NCI-H2227 (cell line): ENCODE measurements around the gene CNTN6.
"Not testable (repeated sequence)": the region's sequence is repeated elsewhere in the genome, so short reads cannot be mapped to it uniquely, and the experiment has no call there.

ENCODE experiments used
- DNase-seq: peaks from one replicate; lab custom pipeline; 2025; ENCODE audit not compliant: unreplicated experiment; lab: John Stamatoyannopoulos, UW

The CNTN6 gene

DNA sequence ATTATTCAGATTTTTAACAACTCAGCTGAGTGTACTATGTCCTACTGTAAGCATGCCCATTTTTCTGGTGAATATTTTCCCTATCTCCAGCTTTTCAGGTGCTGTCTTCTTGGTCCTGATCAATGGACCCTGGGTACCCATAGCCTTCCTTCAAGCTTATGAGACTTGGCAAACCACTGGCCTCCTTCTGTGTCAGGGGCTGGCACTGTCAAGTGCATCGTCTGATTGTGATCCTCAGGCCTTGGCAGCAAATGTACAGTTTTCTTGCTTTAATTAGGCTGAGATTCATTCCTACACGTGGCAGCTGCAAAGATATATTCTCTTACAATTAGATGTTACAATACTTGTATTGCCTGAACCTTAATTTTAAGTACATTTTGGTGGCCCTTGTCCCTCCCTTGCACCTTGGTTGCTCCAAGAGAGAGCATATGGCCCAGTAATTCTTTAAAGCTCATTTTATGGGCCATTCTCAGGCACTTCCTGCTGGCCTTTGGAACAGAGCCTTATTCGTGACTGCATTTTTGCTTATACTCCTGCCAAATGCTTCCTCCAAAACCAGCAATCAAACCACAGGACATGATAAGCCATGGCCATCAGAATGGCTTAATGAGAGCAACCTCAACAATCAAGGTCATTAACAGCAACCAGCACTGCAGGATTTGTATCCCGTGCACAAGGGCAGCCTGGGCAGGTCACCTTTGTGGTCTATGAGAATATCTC is 179.9 kb downstream of the CNTN6 start:
- no peak for DNase-seq

GRCh38 chr3:1275495-1275894 is 182.7 kb downstream of the CNTN6 start:
- DNase-seq = no peak

GRCh38 chr3:1287815-1288214 is 195.0 kb downstream of the CNTN6 start:
- DNase-seq = no peak

GRCh38 chr3:1288805-1289494 is 196.1 kb downstream of the CNTN6 start:
- DNase-seq = no peak

DNA sequence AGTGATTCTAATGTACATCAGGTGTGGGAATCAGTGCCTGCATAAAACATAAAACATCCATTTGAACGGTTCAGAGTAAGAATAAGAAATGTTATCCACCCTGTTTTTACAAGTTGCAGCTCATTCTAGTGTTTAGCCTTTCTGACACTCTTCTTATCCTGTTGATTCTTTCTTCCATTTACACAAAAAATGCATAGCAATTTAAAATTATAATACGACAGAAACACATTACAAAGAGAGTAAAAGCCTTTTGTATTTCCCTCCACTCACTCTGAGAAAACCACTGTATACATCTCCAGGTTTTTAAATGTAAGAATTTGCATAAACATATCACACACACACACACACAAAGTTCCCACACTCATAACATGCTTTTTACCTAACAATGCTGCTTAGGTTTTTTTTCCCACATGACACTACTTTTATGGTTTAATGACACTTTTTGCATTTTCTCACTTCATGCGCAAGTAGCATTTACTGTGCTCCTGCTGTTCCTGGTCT is 199.8 kb downstream of the CNTN6 start:
- no peak for DNase-seq

DNA sequence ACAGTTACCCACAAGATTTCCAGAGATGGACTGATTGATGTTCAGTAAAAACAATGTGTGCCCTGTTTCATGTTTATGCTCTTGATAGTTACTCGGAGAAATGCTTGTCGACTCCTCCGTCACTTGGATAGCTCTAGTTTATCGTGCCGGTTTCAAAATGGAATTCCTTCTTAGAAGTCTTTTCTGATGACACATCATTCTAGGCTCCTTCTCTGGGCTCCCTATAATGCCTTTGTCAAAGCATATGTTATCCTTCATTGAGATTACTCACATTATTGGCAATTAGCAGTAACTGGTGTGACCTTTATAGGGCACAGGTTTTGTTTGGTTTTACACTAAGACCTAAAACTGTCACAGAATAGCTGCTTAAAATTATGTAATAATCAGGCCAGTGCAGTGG is 201.8 kb downstream of the CNTN6 start:
- no peak for DNase-seq

- no peak for DNase-seq
Observed at GRCh38 chr3:1318296-1319005, 225.6 kb downstream of the CNTN6 start.

DNA sequence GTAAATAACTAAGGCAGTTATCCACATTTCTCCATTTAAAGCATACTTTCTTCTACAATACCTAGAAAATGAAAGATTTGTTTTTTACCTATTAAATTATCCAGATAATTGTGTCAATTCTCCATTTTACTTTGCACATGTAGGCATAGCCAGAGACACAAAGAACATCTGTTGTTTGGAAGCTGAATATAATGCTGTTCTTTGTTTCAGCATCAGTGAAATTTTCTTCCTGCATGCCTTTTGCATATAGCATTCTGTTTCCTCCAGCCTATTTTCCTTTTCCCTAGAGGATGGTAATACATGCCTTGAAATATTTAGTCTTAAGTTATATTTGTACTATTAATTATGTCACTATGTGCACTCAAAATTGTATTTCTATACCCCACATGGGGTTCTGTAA is 233.7 kb downstream of the CNTN6 start:
- no peak for DNase-seq

GRCh38 chr3:1330107-1330506 is 237.3 kb downstream of the CNTN6 start:
- DNase-seq = no peak

- no peak for DNase-seq
Observed at GRCh38 chr3:1346386-1346785, 253.6 kb downstream of the CNTN6 start.

DNA sequence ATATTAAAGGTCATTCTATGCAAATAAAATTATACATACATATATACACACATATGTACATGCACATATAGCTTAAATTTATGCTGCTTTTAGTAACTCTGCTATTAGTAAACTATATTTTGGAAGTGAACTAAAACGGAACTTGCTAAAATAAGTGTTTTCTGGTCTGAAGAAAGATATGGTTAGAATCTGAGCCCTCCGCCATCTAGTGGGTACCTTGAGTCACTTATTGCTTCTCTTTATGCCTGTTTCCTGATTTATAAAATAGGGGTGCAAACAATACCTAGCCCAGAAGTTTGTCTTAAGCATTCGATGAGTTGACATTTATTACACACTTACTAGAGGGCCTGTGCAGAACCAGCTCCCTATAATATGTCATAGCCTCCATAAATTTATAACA is 255.7 kb downstream of the CNTN6 start:
- DNase-seq = no peak

DNA sequence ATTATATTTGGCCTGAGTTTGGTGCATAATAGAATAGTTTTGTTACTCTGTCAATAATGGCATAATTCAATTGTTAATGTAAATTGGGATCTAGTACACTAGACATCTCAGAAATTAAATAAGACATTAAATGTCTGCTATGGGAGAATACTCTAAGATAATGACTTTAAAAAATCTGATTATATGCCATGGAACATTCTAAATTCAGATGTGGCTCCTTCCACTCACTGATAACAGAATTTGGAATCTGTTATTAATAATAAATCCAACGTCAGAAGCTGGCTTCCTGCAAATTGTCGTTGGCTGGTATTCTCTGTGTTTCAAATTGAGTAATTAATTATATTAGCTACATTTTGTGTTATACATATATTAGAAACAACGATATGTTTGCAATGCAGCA is 258.1 kb downstream of the CNTN6 start:
- no peak for DNase-seq

DNA sequence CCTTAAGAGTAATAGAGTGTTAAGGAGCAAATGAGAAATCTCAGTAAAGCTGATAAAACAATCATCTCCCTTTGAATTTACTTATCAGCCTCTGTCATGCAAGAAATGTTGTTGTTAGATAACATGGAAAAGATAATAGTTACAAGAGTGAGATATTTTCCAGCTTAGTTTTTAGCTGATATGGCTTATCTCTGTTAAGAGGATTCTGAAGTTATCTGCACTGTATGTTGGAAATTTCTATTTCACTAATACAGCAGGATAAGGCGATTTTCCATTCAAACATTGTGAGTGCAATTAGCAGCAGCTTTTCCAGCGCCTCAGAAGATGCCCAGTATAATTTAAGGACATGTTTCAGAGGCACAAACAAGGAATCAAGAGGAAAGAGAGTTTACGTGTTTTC is 262.9 kb downstream of the CNTN6 start:
- no peak for DNase-seq

DNA sequence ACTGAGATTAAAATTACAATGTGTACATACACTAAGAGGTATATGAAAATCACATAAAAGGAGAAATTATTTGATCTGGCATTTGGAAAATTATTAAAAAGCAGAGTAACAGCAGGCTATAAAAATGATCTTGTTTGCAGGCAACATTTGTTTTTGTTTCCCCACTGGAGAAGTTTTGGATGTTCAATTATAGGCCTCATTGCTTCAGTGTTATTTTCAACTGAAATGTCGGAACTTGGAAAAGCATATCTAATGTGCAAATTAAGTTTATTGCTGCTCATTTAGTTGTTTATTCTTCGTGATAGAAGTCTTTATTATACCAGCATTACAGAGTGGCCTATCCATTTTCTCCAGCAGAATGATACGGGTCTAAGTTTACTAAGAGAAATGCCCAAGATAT is 263.3 kb downstream of the CNTN6 start:
- no peak for DNase-seq

DNA sequence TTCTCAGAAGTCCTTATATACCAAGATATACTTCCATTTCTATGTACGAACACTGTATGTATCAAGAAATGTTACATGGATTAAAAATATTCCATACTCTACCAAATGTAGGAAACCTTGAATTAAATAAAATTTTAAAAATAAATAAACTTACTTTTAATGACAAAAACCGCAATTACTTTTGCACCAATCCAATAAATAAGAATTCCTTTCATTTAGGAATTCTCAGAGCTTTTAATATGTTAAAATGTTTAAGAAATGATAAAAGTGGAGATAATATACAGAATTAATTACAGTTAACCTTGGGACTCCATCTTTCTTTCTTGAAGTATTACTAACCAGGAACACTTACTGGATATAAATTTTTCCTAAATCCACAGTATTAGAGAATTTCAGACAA is 272.7 kb downstream of the CNTN6 start:
- DNase-seq = no peak

DNA sequence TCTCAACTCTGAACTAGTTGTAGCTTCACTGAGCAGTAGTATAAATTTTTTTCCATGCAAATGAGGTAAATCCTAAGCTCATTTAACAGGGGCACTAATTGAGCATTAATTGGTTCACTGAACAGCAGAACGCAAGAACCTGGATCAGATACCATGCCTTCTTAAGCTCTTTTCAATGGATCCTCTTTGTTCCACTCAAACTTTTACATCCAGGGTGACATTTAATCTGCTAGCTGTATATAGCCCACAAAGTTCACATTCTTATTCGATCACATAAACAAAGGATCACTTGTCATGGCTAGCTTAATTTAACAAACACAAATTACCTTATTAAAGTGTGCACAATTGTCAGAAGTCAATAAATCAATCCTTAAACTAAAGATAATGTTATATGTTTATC is 281.6 kb downstream of the CNTN6 start:
- no peak for DNase-seq

GRCh38 chr3:1375145-1375544 is 282.3 kb downstream of the CNTN6 start:
- DNase-seq = no peak

DNA sequence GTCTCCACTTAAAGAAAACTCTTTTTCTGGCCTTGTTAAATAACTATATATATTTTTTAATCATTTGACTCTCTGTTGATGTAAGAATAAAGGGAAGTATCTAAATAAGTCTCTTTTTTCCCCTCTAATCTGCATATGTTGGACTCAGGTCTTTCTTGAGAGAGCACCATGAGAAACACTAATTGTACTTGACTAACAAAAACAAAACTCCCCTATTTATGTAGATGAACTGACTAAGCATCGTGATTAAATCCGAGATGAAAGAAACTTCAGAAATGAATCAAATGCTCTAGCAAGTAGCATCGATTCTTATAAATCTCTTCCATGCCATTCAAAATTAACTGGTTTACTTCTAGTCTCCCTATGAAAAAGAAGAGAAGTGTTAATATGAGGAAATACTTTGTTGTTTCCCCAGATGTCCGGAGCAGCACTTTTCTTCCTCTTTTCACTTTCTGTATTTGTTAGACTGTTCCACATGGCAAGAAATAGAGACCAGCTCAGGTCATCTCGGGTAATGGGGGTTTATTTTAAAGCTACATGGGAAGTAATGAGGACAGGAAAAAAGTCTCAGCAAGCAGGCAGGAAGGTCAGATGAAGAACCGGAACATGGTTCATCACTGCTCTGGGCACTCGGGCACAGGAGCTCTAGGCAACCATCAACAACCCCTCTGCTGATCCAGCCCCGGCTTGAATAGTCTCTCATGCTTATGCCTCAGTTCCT is 288.3 kb downstream of the CNTN6 start:
- DNase-seq = no peak

DNA sequence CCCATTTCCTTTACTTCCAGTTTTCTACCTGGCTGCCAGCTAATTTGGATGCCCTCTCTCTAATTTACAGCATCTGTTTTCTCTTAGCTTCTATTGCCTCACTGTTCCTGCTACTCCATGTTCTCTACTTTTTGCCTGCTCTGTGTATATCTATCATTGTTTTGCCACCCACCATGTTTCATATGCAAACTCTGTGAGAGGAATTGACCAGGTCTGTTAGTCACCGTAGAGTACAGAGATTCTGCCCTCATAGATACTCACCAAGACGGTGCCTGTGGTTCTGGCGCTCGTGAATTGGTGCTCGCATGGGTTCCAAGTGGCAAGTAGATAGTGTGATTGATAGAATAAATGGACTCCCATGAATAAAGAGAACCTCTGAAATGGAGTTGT is 288.8 kb downstream of the CNTN6 start:
- DNase-seq = no peak

DNA sequence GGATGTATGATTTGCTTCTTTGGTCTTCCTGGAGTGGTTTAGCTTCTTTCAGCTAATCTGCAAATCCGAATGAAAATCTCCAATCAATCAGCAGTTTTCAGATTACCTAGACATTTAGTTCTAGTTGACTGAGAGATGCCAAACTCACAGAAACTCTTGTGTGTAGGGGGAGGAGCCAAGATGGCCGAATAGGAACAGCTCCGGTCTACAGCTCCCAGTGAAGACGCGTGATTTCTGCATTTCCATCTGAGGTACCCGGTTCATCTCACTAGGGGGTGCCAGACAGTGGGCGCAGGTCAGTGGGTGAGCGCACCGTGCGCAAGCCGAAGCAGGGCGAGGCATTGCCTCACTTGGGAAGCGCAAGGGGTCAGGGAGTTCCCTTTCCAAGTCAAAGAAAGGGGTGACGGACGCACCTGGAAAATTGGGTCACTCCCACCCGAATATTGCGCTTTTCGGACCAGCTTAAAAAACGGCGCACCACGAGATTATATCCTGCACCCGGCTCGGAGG is 294.6 kb downstream of the CNTN6 start:
- not testable (repeated sequence) for DNase-seq

DNA sequence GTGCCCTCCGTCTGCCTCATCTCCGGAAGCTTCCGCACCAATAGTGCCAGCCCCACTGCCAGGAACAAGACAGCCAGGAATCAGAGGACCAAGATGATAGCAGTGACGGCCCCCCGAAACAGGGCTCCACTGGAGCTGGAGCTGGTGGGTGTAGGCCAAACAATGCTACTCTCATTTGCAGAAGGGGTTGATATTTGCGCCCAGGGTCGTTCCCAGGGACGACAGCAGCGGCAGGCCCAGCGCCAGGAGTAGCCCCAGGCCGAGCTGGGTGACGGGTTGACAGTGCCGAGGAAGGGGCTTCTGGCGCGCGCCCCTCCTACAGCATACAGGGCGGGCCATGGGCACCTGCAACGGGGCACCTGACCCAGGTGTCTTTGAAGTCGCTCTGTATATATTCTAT is 301.4 kb downstream of the CNTN6 start:
- no peak for DNase-seq
